Activated naive CD4-positive, alpha-beta T cell treated with anti-CD3 and anti-CD28 coated beads, Interleukin-2, amount 50 U/mL, for 24 hours (primary cell): ENCODE results near the gene MEI1.
"Not testable (repeated sequence)": the region's sequence is repeated elsewhere in the genome, so short reads cannot be mapped to it uniquely, and the experiment has no call there.

Source experiments
- H3K27ac Mint-ChIP-seq: one replicate; pipeline ENCODE4 v1.8.0; 2021; ENCODE audit warnings: mild to moderate bottlenecking, mixed read lengths
- H3K27me3 Mint-ChIP-seq: one replicate; pipeline ENCODE4 v1.8.0; 2021; ENCODE audit warnings: mixed read lengths
- H3K36me3 Mint-ChIP-seq: one replicate; pipeline ENCODE4 v1.8.0; 2021; ENCODE audit warnings: mixed read lengths
- H3K4me1 Mint-ChIP-seq: one replicate; pipeline ENCODE4 v1.8.0; 2021; ENCODE audit warnings: mixed read lengths
- H3K4me3 Mint-ChIP-seq: one replicate; pipeline ENCODE4 v1.8.0; 2021; ENCODE audit warnings: mild to moderate bottlenecking, mixed read lengths
- H3K9me3 Mint-ChIP-seq: one replicate; pipeline ENCODE4 v1.8.0; 2021; ENCODE audit warnings: mixed read lengths

Gene MEI1

DNA sequence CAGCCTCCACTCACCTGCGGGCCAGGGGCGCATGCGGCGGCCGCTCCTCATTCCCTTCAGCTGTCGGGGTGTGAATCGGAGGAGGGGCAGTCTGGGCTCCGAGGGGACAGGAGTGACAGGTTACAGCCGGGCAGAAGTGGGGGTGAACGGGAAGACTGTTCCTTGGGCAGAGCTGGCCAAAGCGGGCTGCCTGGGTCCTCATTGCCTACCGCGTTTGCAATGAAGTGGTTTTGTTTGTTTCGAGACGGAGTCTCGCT, 733 bp downstream of the MEI1 start:
- peaks cover 11% of the 10 kb centered on the region for H3K4me1 Mint-ChIP-seq
- H3K27me3 Mint-ChIP-seq, result no peaks in the 10 kb centered on the region
- H3K27ac Mint-ChIP-seq, result no peak overlapping the region
- no peaks in the 10 kb centered on the region for H3K9me3 Mint-ChIP-seq
- H3K36me3 Mint-ChIP-seq, result no peaks in the 10 kb centered on the region
- no peak overlapping the region for H3K4me3 Mint-ChIP-seq

DNA sequence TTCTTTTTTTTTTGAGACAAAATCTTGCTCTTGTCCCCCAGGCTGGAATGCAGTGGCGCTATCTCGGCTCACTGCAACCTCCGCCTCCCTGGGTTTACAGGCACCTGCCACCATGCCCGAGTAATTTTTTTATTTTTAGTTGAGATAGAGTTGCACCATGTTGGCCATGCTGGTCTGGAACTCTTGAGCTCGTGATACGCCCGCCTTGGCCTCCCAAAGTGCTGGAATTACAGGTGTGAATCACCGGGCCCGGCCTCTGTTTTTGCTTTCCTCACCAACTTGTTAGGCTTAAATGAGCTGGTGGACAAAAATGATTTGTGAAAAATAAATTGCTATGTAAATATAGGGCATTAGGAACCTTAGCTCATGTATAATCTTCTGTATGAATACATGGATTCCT, 3.5 kb downstream of the MEI1 start:
- H3K27ac Mint-ChIP-seq, result no peak overlapping the region
- H3K9me3 Mint-ChIP-seq, result no peaks in the 10 kb centered on the region
- H3K4me3 Mint-ChIP-seq, result no peak overlapping the region
- H3K36me3 Mint-ChIP-seq, result no peaks in the 10 kb centered on the region
- H3K27me3 Mint-ChIP-seq, result no peaks in the 10 kb centered on the region
- peaks cover 4% of the 10 kb centered on the region for H3K4me1 Mint-ChIP-seq

DNA sequence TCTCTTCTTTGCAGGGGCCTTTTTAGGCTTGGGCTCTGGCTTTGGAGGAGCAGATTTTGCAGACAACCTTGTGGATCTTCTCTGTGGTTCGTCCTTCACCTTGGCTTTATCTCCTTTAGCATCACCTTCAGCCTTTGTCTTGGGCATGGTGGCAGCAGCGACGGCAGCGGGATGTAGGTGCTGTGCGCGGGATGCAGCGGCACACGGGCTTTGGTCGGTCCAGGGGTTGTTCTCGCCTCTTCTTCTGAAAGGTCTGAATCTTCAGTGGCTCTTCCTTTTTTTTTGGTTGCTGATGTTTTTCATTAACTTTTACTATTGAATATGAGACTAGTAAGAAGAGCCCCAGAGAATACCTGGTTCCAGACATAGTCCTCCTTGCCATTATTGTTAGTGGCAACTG, 10.0 kb downstream of the MEI1 start:
- Mint-ChIP-seq H3K9me3 (no peaks in the 10 kb centered on the region), H3K4me3 (no peak overlapping the region), H3K4me1 (no peaks in the 10 kb centered on the region), H3K36me3 (no peaks in the 10 kb centered on the region), H3K27ac (no peak overlapping the region), H3K27me3 (no peaks in the 10 kb centered on the region)

DNA sequence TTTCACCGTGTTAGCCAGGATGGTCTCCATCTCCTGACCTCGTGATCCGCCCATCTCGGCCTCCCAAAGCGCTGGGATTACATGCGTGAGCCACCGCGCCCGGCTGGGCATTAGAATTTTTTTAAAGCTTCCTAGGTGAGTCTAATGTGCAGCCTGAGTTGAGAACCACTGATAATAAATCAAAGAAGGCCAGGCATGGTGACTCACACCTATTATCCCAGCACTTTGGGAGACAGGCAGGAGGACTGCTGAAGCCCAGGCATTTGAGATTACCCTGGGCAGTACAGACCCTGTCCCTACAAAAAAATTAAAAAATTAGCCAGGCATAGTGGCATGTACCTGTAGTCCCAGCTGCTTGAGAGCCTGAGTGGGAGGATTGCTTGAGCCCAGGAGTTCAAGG, 13.7 kb downstream of the MEI1 start:
- Mint-ChIP-seq H3K27ac (no peak overlapping the region), H3K27me3 (no peaks in the 10 kb centered on the region)

DNA sequence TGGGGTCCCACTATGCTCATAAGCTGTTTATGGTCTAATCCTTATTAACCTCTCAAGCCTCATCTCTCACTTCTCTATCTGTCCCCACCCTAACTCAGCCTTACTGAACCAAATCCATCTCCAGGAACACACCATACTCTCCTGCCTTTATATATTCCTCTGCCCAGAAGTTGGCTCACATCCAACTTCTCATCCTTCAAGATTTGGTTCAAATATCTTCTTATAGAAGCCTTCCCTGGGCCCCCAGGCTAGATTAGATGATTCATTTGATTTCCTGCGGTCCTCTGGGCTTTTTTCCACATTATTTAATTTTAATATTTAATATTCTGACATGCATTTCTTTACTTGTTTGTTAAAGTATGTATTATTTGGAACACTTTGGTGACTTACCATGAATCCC, 23.2 kb downstream of the MEI1 start:
- no peaks in the 10 kb centered on the region for H3K9me3 Mint-ChIP-seq
- no peaks in the 10 kb centered on the region for H3K27me3 Mint-ChIP-seq
- no peaks in the 10 kb centered on the region for H3K36me3 Mint-ChIP-seq
- no peaks in the 10 kb centered on the region for H3K4me1 Mint-ChIP-seq
- H3K4me3 Mint-ChIP-seq, result no peak overlapping the region
- no peak overlapping the region for H3K27ac Mint-ChIP-seq

More for the DNA sequence above, 13.7 kb downstream of the MEI1 start:
- Mint-ChIP-seq H3K4me3 (no peak overlapping the region), H3K4me1 (no peaks in the 10 kb centered on the region), H3K9me3 (no peaks in the 10 kb centered on the region), H3K36me3 (no peaks in the 10 kb centered on the region)

DNA sequence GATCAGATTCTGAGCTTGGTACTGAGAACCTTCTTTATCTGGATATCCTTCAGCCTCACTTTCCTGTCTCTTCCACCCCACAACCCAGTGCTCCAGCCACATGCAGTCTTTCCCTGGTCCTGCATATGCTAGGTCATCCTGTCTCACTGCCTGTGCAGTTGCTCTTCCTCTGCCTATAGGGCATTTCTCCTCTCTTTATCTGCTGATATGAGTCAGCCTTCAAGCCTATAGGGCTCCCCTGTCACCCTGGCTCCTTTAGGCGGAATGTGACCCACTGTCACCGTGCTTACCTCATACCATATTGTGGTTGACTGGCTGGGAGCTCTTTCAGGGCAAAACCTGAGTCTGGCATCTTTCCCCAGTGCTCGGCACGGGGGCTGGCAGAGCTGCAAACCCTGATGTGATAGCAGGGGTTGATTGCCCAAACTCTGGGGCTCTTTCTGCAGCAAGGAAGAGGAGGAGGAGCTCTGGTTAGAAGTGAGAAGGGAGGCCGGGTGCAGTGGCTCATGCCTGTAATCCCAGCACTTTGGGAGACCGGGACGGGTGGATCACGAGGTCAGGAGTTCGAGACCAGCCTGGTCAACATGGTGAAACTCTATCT, 26.3 kb downstream of the MEI1 start:
- no peaks in the 10 kb centered on the region for H3K9me3 Mint-ChIP-seq
- no peaks in the 10 kb centered on the region for H3K36me3 Mint-ChIP-seq
- H3K27me3 Mint-ChIP-seq, result no peaks in the 10 kb centered on the region
- no peaks in the 10 kb centered on the region for H3K4me1 Mint-ChIP-seq
- H3K4me3 Mint-ChIP-seq, result no peak overlapping the region
- H3K27ac Mint-ChIP-seq, result no peak overlapping the region

DNA sequence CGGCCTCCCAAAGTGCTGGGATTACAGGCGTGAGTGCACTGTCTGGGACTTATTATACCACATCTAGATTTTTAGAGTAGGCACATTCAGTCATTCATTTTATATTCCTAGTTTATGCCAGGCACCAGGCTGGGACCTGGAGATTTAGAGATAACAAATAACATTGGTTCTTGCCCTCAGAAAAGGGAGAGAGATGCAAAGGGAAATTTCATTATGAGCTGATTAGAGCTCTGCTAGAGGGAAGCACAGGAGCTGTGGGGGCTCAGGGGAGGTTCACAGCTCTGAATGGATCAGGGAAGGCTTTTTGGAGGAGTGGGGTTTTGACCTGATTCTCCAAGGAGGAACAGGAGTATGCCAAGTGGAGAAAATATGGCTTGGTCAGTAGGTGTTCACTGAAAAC, 32.3 kb downstream of the MEI1 start:
- Mint-ChIP-seq H3K9me3 (no peaks in the 10 kb centered on the region), H3K4me1 (no peaks in the 10 kb centered on the region), H3K27ac (no peak overlapping the region), H3K36me3 (no peaks in the 10 kb centered on the region), H3K4me3 (no peak overlapping the region), H3K27me3 (no peaks in the 10 kb centered on the region)

DNA sequence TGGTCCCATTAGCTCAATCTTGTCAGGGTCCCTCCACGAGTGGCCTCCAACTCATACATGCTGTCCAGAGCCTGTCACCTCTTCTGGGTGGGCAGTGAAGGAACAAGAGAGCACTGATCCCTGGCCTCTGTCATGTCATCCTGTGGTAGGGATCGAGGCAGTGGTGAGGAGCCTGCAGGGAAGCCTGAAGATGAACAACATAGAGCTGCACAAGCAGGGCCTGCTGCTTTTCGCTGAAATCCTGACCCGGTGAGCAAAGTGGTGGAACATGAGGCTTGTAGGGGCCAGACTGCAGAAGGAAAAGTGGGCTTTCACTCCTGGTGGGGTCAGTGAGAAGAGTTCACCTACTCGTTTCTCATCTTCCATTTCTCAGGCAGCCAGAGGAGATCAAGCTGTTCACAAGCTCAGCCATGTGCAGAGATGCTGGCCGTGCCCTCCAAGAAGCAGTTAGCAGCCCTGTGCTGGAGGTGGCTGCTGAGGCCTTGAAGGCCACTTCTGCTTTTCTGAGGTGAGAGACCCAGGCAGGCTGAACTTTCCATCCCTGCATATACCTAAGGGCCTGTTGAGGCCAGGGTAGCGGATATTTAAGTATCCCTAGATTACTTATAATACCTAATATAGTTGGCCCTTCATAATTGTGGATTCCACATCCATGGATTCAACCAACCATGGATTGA, 32.9 kb downstream of the MEI1 start:
- Mint-ChIP-seq H3K27ac (no peak overlapping the region), H3K4me1 (no peaks in the 10 kb centered on the region), H3K36me3 (no peaks in the 10 kb centered on the region), H3K9me3 (no peaks in the 10 kb centered on the region), H3K27me3 (no peaks in the 10 kb centered on the region), H3K4me3 (no peak overlapping the region)

DNA sequence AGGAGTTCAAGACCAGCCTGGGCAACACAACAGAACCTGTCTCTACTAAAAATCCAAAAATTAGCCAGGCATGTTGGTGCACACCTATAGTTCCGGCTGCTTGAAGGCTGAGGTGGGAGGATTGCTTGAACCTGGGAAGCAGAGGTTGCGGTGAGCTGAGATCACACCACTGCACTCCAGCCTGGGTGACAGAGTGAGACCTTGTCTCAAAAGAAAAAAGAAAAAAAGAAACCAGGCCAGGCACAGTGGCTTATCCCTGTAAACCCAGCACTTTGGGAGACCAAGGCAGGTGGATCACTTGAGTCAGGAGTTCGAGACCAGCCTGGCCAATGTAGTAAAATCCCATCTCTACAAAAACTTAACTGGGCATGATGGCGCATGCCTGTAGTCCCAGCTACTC, 33.9 kb downstream of the MEI1 start:
- H3K36me3 Mint-ChIP-seq, H3K4me1 Mint-ChIP-seq, H3K9me3 Mint-ChIP-seq, H3K27me3 Mint-ChIP-seq, H3K4me3 Mint-ChIP-seq, H3K27ac Mint-ChIP-seq: not testable (repeated sequence)

DNA sequence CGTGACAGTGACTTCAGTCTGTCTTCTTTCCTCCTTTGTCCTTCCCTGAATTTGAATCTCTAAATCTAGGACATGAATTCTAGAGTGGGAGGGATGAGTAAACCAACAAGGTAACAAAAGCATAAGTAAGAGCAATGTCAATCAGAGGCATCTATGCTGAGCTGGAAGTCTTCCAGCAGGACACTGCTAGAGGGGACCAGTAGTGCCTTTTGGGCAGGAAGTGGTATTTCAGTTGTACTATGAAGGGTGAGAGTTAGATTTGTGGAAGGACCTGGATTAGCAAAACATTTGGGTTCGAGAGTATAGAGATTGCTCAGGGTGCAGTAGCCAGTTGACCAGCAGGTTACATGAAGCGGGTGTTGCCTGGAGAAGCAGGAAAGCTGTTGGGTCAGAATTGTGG, 40.3 kb downstream of the MEI1 start:
- no peaks in the 10 kb centered on the region for H3K9me3 Mint-ChIP-seq
- H3K27me3 Mint-ChIP-seq, result no peaks in the 10 kb centered on the region
- H3K4me1 Mint-ChIP-seq, result no peaks in the 10 kb centered on the region
- H3K4me3 Mint-ChIP-seq, result no peak overlapping the region
- no peak overlapping the region for H3K27ac Mint-ChIP-seq
- no peaks in the 10 kb centered on the region for H3K36me3 Mint-ChIP-seq

DNA sequence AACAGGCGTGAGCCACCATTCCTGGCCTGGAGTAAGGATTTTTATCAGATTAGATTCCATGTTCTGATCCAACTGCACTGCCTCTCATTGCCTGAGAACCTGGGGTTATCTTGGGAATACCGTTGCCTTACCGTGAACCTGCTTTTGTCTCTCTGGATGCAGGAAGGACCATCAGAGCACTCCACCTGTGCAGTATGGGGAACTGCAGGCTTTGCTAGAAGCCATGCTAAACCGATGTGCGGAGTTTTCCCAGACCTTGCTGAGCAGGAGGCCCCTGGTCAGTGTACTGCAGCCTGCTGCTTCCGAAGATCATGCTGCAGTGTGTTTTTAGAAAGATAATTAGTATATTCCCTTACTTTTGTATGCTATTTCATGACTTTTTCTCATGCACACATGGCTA, 43.6 kb downstream of the MEI1 start:
- no peaks in the 10 kb centered on the region for H3K27me3 Mint-ChIP-seq
- no peak overlapping the region for H3K4me3 Mint-ChIP-seq
- H3K4me1 Mint-ChIP-seq, result peaks cover 6% of the 10 kb centered on the region
- H3K9me3 Mint-ChIP-seq, result no peaks in the 10 kb centered on the region
- no peaks in the 10 kb centered on the region for H3K36me3 Mint-ChIP-seq
- H3K27ac Mint-ChIP-seq, result no peak overlapping the region

DNA sequence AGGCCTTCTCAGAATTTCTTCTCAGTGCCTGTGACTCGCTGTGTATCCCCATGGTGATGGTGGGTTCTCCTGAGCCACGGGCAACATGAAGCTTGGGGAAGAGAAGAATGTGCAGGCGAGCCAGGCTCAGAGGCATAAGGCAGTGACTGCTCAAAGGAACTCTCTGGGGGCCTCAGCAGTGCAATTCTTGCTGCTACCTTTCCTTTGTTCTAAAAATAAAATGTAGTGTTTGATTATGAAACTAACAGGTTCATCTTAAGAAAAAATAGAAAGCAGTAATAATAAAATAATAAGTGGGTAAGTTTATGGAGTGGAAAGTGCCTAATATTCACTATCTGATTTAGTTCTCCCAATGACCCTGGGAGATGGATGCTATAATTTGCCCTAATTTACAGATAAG, 46.7 kb downstream of the MEI1 start:
- no peaks in the 10 kb centered on the region for H3K27me3 Mint-ChIP-seq
- H3K27ac Mint-ChIP-seq, result no peak overlapping the region
- H3K4me3 Mint-ChIP-seq, result no peak overlapping the region

DNA sequence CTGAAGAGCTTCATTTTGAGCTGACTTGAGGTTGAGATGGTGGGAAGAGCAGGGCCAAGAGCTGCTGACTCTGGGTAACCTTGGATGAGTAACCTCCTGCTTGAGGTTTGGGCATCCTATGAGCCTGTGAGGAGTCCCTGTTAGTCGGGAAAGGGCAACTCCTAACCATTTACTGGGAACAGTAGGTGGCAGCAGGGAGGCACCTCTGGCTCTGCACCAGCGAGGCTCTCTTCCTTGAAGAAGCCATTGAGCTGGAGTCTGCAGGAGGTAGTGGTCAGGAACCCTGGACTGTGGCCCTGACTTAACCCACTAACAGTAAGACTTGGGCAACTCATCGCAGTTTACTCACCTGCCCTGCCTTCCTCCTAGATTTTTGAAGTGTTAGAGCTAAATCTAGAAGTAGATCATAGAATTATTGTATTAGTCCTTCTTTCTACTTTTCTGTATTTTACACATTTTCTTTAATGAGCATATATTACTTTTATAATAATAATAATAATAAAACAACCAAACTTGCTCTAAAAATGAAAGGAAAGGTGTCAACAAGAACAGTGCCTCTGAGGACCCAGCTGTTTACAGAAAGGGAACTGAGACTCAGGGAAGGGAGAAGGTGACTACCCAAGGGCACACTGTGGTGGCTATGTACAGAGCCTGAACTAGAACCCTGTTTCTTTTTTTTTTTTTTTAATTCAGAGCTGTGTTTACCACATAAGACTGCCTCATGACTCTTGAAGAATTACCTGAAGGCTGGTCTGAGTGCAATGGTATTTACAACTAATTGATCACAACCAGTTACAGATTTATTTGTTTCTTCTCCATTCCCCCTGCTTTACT, 47.5 kb downstream of the MEI1 start:
- Mint-ChIP-seq H3K27me3 (no peaks in the 10 kb centered on the region), H3K36me3 (no peaks in the 10 kb centered on the region), H3K4me3 (no peak overlapping the region), H3K9me3 (no peaks in the 10 kb centered on the region), H3K27ac (no peak overlapping the region), H3K4me1 (peaks cover 6% of the 10 kb centered on the region)

More for the DNA sequence above, 46.7 kb downstream of the MEI1 start:
- no peaks in the 10 kb centered on the region for H3K9me3 Mint-ChIP-seq
- no peaks in the 10 kb centered on the region for H3K36me3 Mint-ChIP-seq
- peaks cover 6% of the 10 kb centered on the region for H3K4me1 Mint-ChIP-seq

DNA sequence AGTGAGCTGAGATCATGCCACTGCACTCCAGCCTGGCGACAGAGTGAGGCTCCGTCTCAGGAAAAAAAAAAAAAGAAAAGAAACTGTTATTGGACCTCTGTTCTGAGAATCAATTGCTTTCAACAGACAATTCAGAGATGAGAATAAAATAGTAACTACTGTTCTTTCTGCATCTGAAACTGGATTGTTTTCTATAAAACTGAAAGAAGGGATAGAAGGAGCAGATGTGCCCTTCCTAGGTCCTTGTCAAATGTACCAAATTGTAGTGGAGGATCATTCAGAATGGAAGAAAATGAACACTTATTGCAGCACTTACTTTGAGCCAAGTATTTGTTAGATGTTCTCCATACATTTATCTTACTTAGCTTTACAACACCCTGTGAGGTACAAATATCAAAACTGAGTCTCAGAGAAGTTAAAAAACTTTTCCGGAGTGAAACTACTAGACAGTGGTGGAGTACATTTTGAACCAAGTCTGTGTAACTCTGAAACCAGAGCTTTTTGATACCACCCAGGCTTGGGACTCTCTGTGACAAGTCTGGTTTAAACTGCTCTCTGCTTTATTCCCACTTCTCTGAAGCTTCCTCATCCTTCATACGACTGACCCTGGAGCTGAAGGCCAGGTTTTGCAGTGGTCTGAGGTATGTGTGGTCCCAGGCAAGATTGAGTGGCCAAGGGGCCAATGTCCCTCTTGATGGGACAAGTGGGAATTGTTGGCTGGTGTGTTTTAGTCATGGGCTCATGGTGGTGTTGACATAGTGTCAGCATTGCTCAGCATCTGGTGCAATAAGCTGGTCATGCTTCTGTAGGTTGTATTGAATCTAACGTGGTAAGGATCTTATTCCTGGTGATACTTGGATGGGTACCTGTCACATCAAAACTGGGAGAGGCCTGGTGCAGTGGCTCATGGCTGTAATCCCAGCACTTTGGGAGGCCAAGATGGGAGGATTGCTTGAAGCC, 53.0 kb downstream of the MEI1 start:
- no peak overlapping the region for H3K27ac Mint-ChIP-seq
- H3K36me3 Mint-ChIP-seq, result no peaks in the 10 kb centered on the region
- no peak overlapping the region for H3K4me3 Mint-ChIP-seq
- H3K9me3 Mint-ChIP-seq, result no peaks in the 10 kb centered on the region
- no peaks in the 10 kb centered on the region for H3K4me1 Mint-ChIP-seq
- no peaks in the 10 kb centered on the region for H3K27me3 Mint-ChIP-seq

DNA sequence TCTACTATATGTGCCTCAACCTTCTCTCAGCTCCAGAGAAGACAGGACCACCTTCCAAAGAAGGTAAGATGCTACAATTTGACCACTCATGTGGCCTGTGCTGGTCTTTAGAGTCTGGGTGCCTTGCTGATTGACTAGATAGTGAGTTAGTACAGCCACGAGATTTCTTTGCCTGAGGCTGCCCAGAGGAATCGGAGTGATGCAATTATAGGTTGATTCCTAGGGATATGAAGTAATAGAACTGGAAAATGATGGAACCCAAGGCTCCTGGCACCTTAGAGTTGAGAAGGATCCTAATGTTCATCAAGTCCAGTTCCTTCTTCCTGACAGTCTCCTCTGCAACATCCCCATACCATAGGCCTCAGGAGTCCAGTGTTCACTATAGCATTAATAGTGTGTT, 54.7 kb downstream of the MEI1 start:
- Mint-ChIP-seq H3K4me1 (no peaks in the 10 kb centered on the region), H3K27me3 (no peaks in the 10 kb centered on the region), H3K27ac (no peak overlapping the region), H3K9me3 (no peaks in the 10 kb centered on the region), H3K4me3 (no peak overlapping the region), H3K36me3 (no peaks in the 10 kb centered on the region)

DNA sequence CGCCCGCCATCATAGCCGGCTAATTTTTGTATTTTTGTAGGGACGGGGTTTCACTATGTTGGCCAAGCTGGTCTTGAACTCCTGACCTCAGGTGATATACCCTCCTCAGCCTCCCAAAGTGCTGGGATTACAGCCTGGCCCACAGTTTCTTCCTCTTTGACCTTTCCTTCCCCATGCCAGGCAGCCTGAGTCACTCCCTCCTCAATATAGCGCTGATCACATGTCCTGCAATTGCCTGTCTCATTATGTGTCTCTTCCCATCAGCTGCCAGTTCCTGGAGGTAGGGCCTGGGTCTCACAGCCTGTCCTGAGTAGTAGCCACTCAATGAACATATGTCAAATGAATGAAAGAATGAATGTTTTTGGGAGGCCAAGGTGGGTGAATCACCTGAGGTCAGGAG, 58.2 kb downstream of the MEI1 start:
- no peaks in the 10 kb centered on the region for H3K9me3 Mint-ChIP-seq
- no peak overlapping the region for H3K4me3 Mint-ChIP-seq
- no peaks in the 10 kb centered on the region for H3K36me3 Mint-ChIP-seq
- no peak overlapping the region for H3K27ac Mint-ChIP-seq
- H3K27me3 Mint-ChIP-seq, result no peaks in the 10 kb centered on the region
- H3K4me1 Mint-ChIP-seq, result no peaks in the 10 kb centered on the region
